HT-29 (cell line): ENCODE measurements around the gene DOHH. TPM values are rescaled to one million over a fixed set of nuclear protein-coding genes. Genes with fewer than 3 reads are reported as not detected.
A peak's percentile ranks its signal among the peaks of the same experiment; 100 is the strongest.

ENCODE experiments used
- DNase-seq: peaks from one replicate; pipeline ENCODE4 v3.0.0-alpha.2; 2015; ENCODE audit warnings: low spot score
- total RNA-seq: library from RNA; depleted of rRNA; stranded (reverse); fragments of >200 nt; shearing (Covaris generic); gene quantifications from 2 replicates; pipeline ENCODE4 v1.2.3, GENCODE V29; 2014

Gene DOHH
- total RNA-seq, 1 experiment from 2014 or later = 46.8 TPM

GRCh38 chr19:3478409-3479176 lies 21.9 kb downstream of the DOHH start:
- no peak for DNase-seq

- DNase-seq = no peak
Observed at GRCh38 chr19:3477951-3478350, 22.5 kb downstream of the DOHH start.

- no peak for DNase-seq
Observed at GRCh38 chr19:3477506-3477905, 23.0 kb downstream of the DOHH start.

- DNase-seq = no peak
Observed at GRCh38 chr19:3476830-3477229, 23.6 kb downstream of the DOHH start.

- no peak for DNase-seq
Observed at GRCh38 chr19:3475449-3475848, 25.0 kb downstream of the DOHH start.

- DNase-seq = no peak
Observed at GRCh38 chr19:3474614-3475013, 25.9 kb downstream of the DOHH start.

- DNase-seq = peak; percentile 17
Observed at GRCh38 chr19:3474010-3474409, 26.5 kb downstream of the DOHH start.

GRCh38 chr19:3471954-3472655 lies 28.4 kb downstream of the DOHH start:
- DNase-seq = no peak

GRCh38 chr19:3470500-3471128 lies 29.9 kb downstream of the DOHH start:
- DNase-seq = no peak

GRCh38 chr19:3469638-3470499 lies 30.6 kb downstream of the DOHH start:
- peak; percentile 5 for DNase-seq

- DNase-seq = no peak
Observed at GRCh38 chr19:3468211-3468610, 32.3 kb downstream of the DOHH start.

GRCh38 chr19:3467437-3468198 lies 32.9 kb downstream of the DOHH start:
- no peak for DNase-seq

- no peak for DNase-seq
Observed at GRCh38 chr19:3466635-3467034, 33.8 kb downstream of the DOHH start.

- DNase-seq = no peak
Observed at GRCh38 chr19:3465552-3465951, 34.9 kb downstream of the DOHH start.

GRCh38 chr19:3464587-3465235 lies 35.8 kb downstream of the DOHH start:
- DNase-seq = no peak

- no peak for DNase-seq
Observed at GRCh38 chr19:3463714-3464586, 36.5 kb downstream of the DOHH start.

- DNase-seq = no peak
Observed at GRCh38 chr19:3462991-3463713, 37.3 kb downstream of the DOHH start.

GRCh38 chr19:3459965-3460582 lies 40.4 kb downstream of the DOHH start:
- DNase-seq = no peak
